NCI-H146 treated with DMSO at 0.1 percent for 48 hours (cell line): Measurements from ENCODE around the gene CCDC178.
A peak's percentile ranks its signal among the peaks of the same experiment; 100 is the strongest.
"Not testable (repeated sequence)": the region's sequence is repeated elsewhere in the genome, so short reads cannot be mapped to it uniquely, and the experiment has no call there.

Source experiments
- DNase-seq: peaks from one replicate; lab custom pipeline; 2025; ENCODE audit not compliant: unreplicated experiment; lab: John Stamatoyannopoulos, UW

Gene CCDC178

DNA sequence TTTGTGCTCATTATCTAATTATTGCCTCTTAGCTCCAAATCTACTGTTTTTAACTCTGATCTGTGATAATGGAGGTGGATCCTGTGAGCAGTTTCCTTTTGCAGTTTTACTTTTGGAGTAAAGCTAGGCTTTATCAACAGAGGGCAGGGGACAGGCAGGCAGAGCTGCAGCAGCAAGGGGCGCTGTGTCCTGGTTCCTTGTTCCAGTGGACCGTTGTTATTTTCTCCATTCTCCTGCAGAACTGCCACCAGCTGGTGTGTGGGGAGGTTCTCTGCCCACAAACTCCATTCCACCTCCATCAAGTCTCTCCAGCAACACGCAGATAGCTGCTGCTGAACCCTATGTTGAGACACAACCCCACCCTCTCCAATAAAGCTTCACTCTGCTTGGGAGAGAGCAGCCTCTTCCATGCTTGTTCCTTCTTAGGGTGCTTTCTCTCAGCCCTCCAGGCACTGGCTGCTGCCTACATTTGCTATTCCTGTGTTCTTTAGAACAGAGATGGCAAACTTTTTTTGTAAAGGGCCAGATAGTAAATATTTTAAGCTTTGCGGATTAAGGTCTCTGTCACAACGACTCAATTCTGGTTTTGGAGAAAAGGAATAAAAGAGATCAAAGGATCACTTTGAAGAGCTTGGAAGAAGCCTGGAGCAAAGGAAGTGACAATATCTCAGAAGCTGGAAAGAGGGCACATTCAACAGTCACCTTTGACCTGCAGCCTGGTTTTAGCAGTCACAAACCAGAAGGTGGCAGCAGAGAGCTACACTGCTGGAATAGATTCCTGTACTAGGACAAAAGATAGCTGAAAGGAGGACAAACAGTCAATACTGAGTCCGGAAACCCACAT is 208.8 kb downstream of the CCDC178 start:
- DNase-seq, result peak; percentile 86

DNA sequence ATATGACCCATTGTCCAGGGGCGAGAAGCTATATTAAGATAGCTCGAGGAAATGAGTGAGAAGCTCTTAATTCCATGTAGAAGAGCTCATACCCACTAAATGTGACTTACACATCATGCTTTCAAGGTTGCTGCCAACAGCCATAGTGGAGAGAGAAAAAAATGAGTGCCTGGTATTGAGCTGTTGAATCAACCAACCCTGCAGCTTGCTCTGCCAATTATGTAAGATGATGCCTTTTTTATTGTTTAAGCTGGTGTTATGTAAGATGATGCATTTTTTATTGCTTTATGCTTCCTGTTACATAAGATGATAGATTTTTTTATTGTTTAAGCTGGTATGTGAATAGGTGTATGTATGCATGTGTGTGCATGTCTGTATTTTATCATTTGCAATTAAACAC is 228.2 kb downstream of the CCDC178 start:
- peak; percentile 37 for DNase-seq

DNA sequence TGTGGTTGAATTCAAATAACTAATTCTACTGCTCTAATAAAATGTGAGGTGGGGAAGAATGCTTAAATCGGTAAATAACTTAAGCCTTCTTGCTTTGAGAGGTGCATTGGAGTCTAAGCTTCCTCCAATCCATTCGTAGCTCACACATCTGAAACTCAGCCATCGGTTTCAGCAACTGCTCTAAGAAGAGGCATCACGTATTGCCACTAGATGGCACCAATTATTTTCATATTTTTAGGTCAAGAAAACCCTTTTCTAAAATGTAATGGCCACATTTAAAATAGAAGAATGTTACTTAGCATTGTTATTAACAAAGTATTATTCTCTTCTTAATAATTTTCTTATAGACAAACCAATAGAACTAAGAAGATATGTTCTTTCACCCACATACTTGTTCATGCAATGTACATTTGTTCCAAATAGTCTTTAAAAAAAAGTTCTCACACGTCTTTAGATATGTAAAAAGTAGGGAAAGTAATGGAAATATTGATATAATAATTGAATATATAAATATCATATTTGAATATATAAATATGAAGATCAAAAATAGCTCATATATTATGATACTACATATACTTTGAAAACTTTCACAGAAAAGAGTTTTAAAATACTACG is 229.8 kb downstream of the CCDC178 start:
- peak; percentile 50 for DNase-seq

DNA sequence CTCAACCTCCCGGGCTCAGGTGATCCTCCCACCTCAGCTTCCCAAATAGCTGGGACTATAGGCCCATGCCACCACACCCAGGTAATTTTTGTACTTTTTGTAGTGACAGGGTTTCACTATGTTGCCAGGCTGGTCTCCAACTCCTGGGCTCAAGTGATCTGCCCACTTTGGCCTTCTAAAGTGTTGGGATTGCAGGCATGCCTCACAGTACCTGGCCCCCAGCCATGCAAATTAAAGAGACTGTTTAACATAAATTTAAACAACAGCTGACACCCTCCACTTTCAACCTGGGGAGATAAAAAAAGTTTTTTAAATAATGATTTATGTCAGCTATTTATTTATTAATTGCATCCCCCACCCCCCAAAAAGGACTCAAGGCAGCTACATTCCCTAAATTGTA is 234.7 kb downstream of the CCDC178 start:
- DNase-seq, result no peak

DNA sequence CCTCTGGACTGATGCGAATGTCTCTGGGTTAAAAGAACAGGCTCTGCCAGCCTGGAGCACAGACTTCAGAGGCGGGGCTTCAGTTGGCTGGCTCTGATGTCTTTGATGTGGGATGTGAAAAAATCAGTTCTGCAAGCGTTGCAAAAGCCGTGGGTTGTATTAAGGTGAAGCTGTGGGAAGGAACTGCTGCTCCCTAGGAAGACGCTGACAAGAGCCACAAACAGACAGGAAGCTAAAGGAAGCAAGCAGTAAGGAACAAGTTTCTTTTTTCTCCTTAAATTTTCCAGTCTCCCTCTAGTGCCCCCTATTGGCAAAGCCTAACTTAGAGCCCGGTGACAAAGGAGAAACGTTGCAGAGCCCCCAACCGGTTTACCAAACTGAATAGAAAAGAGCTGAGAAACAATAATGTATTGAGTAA is 239.0 kb downstream of the CCDC178 start:
- DNase-seq, result peak; percentile 82

DNA sequence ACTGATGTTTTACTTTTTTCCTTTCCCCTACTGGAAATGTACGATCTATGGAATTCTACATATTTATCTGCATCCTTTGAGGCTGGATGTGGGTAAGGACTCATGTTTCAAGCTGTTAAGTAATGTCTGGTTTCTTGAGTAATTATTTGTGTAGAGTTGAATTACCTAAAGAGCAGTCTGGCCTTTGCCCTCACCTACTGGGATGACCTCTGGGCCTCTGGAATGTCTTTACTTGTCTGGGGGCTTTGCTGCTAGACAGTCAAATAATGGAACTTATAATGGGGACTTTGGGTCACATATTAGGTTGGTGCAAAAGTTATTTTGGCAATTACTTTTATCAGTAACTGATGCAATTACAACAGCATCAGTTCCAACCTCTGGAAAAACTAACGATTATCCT is 244.7 kb downstream of the CCDC178 start:
- DNase-seq, result no peak

DNA sequence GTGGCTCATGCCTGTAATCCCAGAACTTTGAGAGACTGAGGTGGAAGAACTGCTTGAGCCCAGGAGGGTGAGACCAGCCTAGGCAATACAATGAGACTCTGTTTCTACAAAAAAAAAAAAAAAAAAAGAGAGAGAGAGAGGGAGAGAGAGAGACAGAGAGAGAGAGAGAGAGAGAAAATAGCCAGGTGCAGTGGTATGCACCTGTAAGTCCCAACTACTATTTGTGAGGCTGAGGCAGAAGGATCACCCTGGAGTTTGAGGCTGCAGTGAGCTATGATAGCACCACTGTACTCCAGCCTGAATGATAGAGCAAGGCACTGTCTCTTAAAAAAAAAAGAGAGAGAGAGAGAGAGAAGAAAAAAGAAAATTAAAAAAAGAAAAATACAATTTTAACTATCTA is 245.7 kb downstream of the CCDC178 start:
- no peak for DNase-seq

DNA sequence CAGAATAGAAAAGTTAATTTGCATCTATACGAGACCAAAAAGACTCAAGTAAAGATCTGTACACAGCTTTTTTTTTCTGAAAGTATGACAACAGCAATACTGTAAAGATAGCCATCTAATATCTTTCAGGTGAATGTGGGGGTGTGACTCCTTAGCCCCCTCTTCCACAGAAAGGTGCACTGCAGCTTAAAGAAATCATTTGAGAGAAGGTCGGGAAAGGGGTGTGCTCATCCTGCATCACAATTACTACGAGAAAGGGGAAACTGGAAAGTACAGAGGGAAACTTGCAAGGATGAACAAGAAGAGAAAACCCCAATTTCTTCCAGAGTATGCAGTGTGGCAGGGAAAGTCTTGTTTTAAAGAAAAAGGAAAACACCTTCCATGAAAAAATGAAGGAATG is 255.6 kb downstream of the CCDC178 start:
- DNase-seq, result no peak

DNA sequence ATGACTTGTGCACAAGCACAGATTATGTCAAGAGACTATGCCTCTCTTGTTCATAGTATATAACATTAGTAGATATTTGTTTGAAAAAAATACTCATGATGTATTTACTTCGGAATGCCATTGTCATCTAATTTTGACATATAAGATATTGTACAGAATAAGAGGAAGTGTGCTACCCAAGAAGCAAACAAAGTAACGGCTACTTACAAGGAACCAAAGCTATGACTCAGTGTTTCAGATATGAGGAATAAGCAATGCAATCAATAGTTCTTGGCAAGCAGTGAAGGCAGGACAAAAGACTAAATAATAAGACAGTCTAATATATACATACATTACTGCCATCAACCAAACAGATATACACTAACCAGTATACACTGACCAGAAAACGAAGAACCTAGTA is 256.3 kb downstream of the CCDC178 start:
- DNase-seq, result no peak

DNA sequence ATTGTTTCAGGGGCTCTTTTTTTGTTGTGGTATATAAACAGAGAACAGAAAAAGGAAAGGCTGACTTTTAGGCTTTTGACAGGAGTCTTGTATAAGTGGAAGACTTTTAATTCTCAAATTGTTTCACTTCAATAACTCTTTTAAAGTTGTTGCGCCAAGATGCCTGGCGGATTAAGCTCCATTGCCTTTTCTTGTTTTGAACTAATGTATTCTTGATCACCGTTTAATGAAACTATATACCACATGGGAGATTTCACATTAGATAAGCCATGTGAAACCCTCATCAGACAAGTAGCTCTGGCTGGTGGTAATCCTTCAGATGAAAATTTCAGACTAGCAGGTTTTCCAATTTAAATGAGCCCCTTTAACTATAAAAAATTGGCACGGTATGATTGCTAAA is 257.4 kb downstream of the CCDC178 start:
- DNase-seq, result no peak

DNA sequence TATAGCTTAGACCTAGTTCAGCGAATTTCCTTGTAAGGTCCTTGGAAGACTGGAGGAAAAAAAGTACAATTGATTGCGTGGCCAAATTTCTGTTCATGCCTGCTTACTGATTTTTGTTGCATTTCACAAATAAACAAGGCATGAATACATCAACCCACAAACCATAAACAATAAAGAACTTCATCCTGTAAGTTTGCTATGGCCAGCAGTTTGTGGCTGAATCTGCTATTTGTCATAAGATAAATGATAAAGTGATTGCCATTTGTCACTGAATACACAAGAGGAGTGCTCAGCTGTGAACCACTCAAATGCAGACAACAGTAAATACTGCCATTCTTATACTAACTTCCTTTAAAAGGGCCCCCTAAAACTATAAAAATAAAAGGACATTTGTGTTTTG is 259.5 kb downstream of the CCDC178 start:
- DNase-seq, result no peak

DNA sequence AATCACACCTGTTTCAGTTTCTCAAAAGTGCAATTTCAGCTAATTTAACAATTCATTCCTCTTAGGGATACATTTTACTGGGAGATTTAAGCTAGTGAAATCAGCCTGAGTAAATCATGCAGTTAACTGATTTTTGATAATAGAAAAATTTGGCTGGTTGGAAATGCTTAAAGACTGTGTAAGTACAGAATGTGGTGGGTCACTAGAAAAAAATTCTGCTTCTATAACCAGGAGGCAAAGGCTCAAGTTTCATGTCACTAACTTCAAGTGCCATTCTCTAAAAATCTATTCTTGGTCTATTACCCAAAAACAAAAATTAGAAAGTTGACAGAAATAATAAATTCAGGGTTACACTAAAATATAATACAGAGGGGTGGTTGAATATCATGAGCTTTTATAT is 271.3 kb downstream of the CCDC178 start:
- no peak for DNase-seq

DNA sequence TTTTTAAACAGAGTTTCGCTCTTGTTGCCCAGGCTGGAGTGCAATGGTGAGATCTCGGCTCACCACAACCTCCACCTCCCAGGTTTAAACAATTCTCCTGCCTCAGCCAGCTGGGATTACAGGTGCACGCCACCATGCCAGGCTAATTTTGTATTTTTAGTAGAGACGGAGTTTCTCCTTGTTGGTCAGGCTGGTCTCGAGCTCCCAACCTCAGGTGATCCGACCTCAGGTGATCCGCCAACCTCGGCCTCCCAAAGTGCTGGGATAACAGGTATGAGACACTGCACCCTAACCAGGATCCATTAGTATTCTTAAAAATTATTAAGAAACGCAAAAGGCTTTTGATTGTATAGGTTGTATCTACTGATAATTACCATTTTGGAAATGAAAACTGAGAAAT is 276.4 kb downstream of the CCDC178 start:
- DNase-seq, result not testable (repeated sequence)

DNA sequence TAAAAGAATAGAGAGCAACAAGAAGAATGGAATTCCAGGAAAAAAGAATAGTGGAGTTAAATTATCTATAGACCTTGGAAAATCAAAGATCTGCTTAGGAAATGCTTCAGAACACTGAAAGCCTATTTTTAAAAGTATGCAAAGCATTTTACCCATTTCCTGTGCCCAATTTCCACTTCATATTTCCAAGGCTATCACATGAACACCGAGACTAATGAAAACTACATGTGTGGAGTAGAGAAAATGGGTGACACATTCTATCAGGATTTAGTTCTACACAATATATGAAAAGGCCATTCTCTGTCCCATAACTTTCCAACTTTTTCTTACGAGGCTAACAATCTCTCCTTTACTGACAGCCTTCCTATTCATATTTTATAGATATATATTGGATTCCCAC is 279.4 kb downstream of the CCDC178 start:
- no peak for DNase-seq

DNA sequence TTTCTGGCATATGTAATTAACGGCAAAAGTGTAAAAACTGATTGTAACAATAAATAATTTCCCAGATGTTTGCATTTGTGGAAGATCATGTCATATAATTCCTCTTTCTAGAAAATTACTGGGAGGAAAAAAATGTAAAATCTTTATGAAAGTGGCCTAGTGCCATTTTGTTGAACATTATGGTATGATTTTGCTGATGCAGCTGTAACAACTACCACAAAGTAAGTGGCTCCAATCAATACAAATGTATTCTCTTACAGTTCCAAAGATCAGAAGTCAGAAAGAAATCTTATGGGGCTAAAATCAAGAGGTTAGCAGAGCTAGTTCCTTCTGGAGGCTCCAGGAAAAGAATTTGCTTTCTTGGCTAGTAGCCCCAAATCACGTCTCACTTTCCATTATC is 281.4 kb downstream of the CCDC178 start:
- DNase-seq, result no peak

DNA sequence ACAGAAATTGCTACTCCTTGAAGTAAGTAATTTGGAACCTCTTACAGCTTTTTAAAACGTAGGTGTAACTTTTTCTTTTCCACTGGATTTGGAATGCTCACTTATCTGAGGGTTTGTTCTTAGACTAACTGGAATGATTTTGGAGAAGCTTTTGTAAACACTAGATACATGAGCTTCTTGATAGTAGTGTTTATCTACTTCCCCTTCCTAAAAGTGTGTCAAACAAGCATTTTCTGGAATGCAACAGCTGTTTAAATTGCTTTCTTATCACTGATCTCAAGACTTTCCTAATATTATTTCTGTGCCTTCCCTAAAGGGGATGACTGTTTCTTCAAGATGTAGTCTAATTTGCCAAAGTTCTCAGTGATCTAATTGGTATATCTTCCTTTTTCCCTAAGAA is 282.6 kb downstream of the CCDC178 start:
- no peak for DNase-seq

DNA sequence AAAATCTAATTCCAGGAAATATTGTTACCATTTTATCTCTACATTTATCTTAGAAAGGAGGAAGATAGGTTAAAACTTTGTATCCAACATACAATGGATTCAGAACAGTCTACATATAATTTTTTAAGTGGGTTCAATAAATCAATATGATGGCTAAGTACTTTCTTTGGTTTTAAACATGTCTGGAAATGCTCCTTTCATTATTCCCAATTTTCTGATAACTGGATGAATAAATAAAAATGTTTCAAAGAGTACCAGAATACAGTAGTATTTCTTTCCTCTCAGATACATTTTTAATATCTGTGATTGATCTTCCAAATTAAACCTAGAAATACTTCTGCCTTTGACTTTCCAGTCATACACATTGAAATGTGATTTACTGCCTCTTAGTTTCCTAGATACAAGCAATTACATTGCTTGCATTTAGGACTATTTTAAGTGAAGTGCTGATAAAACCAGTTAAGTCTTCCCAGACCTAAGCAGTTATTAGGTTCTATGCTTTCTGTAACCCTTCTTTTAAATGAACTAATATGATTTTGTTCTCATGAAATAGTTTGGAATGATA is 283.5 kb downstream of the CCDC178 start:
- no peak for DNase-seq

DNA sequence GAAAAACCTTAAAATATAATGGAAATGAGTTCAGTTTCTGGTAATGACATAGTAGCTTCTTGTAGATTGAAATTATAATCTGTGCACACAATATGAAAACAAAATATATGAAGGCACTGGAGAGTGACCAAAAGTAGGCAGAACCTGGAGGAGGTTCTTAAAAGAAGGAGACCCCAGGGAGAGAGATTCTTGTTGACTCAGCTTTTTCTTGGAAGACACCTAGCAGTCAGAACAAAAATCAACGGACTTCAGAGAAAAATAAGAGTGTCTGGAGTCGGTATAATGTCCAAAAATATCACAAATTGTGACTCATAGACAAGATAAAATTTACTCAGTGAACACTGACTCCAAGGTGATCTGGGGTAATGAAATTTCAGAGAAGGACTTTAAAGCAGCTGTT is 286.5 kb downstream of the CCDC178 start:
- DNase-seq, result no peak

DNA sequence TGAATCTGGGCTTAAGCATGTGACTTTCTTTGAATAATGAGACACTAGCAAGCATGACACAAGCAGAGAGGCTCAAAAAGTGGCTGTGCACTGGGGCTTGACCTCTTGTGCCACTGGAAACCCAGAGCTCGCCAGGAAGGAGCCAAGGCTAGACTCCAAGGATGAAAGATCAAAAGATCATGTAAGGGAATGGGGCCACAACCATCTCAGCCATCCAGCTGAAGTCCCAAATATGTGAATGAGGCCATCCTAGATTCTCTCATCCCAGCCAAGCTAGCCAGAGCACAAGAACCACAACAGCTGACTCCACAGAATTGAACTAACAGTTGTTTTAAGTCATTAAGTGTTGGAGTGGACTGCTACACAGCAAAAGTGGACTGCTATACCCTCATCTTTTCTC is 288.1 kb downstream of the CCDC178 start:
- no peak for DNase-seq

DNA sequence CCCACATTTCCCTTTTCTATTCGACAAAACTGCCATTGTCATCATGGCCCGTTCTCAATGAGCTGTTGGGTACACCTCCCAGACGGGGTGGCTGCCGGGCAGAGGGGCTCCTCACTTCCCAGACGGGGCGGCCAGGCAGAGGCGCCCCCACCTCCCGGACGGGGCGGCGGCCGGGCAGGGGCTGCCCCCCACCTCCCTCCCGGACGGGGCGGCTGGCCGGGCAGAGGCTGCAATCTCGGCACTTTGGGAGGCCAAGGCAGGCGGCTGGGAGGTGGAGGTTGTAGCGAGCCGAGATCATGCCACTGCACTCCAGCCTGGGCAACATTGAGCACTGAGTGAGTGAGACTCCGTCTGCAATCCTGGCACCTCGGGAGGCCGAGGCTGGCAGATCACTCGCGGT is 292.7 kb downstream of the CCDC178 start:
- not testable (repeated sequence) for DNase-seq

DNA sequence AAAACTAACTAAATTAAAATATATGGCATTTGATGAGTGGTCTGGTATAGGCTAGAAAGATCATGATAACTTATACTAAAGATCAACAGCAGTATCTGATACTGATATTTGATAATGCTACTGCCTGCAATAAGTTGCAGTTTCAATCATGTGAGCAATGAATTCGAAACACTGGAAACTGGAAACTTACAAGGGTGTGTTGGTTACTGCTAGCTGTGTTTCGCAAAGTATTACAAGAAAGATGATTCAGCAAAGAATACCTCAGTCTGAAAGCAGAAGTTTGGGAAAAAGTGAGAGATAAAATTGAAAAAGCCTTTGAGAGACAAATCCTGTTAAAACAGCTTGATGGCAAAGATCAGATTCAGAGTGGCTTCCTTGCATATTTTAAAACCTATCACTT is 294.5 kb downstream of the CCDC178 start:
- no peak for DNase-seq

DNA sequence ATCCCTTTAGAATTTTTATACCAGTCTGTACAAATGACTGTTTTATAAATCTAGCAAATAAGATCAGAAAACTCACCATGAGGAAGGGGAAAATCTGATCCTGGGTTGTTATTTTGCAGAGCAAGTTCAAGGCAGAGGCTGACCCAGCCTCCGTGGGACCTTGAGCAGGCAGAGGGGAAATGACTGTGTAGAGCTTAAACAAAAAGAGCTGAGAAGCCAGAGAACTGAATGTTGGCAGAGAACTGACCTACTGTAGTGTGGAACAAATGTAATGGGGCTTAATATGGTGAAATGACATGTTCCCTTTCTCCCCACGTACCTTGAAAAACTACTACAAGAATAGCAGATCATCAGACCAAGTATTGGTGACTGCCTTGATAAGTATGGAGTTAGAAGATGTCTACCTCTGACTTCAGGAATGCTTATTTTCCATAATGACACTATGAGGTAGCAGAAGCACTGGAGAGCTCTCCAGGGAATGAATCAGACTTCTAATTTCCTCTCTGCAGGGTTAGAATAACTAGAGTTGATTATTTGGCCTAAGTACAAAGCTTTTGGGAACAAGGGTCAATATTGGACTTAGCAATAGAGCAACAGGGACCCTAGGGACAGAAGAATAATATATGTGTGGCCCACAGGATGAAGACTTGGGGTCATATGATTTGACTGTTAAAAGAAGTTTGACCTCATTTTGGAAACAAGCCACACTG is 304.4 kb downstream of the CCDC178 start:
- DNase-seq, result no peak
